Prostate gland (tissue), 2 donors: Measurements from ENCODE around the gene TTC33. TPM values are rescaled to one million over a fixed set of nuclear protein-coding genes. Genes with fewer than 3 reads are reported as not detected.

Experiments
- DNase-seq: peaks from one replicate; pipeline ENCODE4 v3.0.0-alpha.2; 2019; ENCODE audit warnings: low spot score
- H3K27ac ChIP-seq, 2 donors: fragments of 200-600 bp; sonication (generic); 2 replicates each; pipeline ENCODE4 v1.5.1; 2017 to 2019
- H3K27me3 ChIP-seq: fragments of 200-600 bp; sonication (generic); replicated peaks from 2 replicates; pipeline ENCODE4 v1.5.1; 2019; ENCODE audit not compliant: insufficient read depth
- H3K36me3 ChIP-seq, 2 donors: fragments of 200-600 bp; sonication (generic); 1 replicate in 1 of 2; 2 replicates in 1 of 2; pipeline versions ENCODE4 v1.5.1 to v1.8.1; 2017 to 2019
- H3K4me1 ChIP-seq: fragments of 200-600 bp; sonication (generic); replicated peaks from 2 replicates; pipeline ENCODE4 v1.5.1; 2019
- H3K4me3 ChIP-seq, 2 donors: fragments of 200-600 bp; sonication (generic); 2 replicates each; pipeline ENCODE4 v1.5.1; 2017 to 2019
- H3K9me3 ChIP-seq: fragments of 200-600 bp; sonication (generic); 2 replicates; pipeline ENCODE4 v1.5.1; 2017
- CTCF ChIP-seq, 4 experiments: fragments of 200-600 bp in 2 of 4; fragments of 450-650 bp in 2 of 4; sonication (generic) in 2 of 4; IDR thresholded peaks; 1 replicate in 3 of 4; 2 replicates in 1 of 4; pipeline ENCODE4 v1.5.1; 2016 to 2019; ENCODE audit warnings: antibody characterized with exemption in 4 of 4, mild to moderate bottlenecking in 2 of 4, moderate library complexity in 2 of 4
- POLR2A ChIP-seq: fragments of 450-650 bp; IDR thresholded peaks from one replicate; pipeline ENCODE4 v1.6.1; 2016; ENCODE audit warnings: antibody characterized with exemption, mild to moderate bottlenecking
- POLR2AphosphoS5 ChIP-seq: sonication (generic); formaldehyde crosslinking; IDR thresholded peaks from one replicate; pipeline ENCODE4 v1.6.1; 2017; ENCODE audit warnings: antibody characterized with exemption
- WGBS: methylation state at CpG from one replicate; pipeline ENCODE4 v1.1.5; 2018; 5-methylcytosine and 5-hydroxymethylcytosine counted together
- intact Hi-C: fragments of 100-400 bp; cut with DNase I; formaldehyde crosslinking; loops from one replicate; pipeline ENCODE4 v1.14.2; 2022
- total RNA-seq, 2 donors: library from RNA; depleted of rRNA; stranded (reverse); fragments of >200 nt; gene quantifications; one replicate each; pipeline ENCODE4 v1.1.0, GENCODE V29; 2016

The TTC33 gene
- total RNA-seq, 2 donors from 2014 or later = 11.9 to 17.6 TPM

GRCh38 chr5:40630126-40630525 is 125.6 kb downstream of the TTC33 start:
- H3K27me3 ChIP-seq = no peaks in the 10 kb centered on the region
- no peak overlapping the region for H3K4me3 ChIP-seq
- no peaks in the 10 kb centered on the region for H3K4me1 ChIP-seq
- no peaks in the 10 kb centered on the region for H3K36me3 ChIP-seq
- intact Hi-C loops = no loop called here
- TF ChIP-seq CTCF (IDR thresholded peaks at IDR 0.05) (no peak), POLR2A (no peak), POLR2AphosphoS5 (no peak)
- no peaks in the 10 kb centered on the region for H3K9me3 ChIP-seq
- no peak for DNase-seq
- H3K27ac ChIP-seq = no peak overlapping the region

- TF ChIP-seq POLR2A (no peak), POLR2AphosphoS5 (no peak), CTCF (IDR thresholded peaks at IDR 0.05) (no peak)
- DNase-seq = no peak
- WGBS = 91% methylated on average over 1 of the region's 1 CpG
- Histone ChIP-seq H3K27ac (no peak overlapping the region), H3K36me3 (no peaks in the 10 kb centered on the region), H3K27me3 (no peaks in the 10 kb centered on the region), H3K9me3 (no peaks in the 10 kb centered on the region), H3K4me1 (no peaks in the 10 kb centered on the region), H3K4me3 (no peak overlapping the region)
- intact Hi-C loops = no loop called here
Measured at GRCh38 chr5:40628407-40628806, 127.4 kb downstream of the TTC33 start.

GRCh38 chr5:40627706-40628105 is 128.1 kb downstream of the TTC33 start:
- intact Hi-C loops = no loop called here
- Histone ChIP-seq H3K36me3 (no peaks in the 10 kb centered on the region), H3K4me1 (no peaks in the 10 kb centered on the region)

GRCh38 chr5:40626801-40627200 is 129.0 kb downstream of the TTC33 start:
- WGBS = 64% methylated on average over 2 of the region's 2 CpGs
- H3K27me3 ChIP-seq = no peaks in the 10 kb centered on the region
- H3K4me1 ChIP-seq = no peaks in the 10 kb centered on the region
- no peak overlapping the region for H3K4me3 ChIP-seq
- H3K27ac ChIP-seq = no peak overlapping the region
- no peak for TF ChIP-seq POLR2A
- no peak for TF ChIP-seq POLR2AphosphoS5
- no peak for TF ChIP-seq CTCF (IDR thresholded peaks at IDR 0.05)
- DNase-seq = no peak
- intact Hi-C loops = no loop called here
- no peaks in the 10 kb centered on the region for H3K36me3 ChIP-seq
- H3K9me3 ChIP-seq = no peaks in the 10 kb centered on the region

More at GRCh38 chr5:40627706-40628105, 128.1 kb downstream of the TTC33 start:
- WGBS = 78% methylated on average over 2 of the region's 2 CpGs
- Histone ChIP-seq H3K27ac (no peak overlapping the region), H3K27me3 (no peaks in the 10 kb centered on the region), H3K9me3 (no peaks in the 10 kb centered on the region), H3K4me3 (no peak overlapping the region)
- DNase-seq = no peak
- TF ChIP-seq POLR2AphosphoS5 = no peak
- no peak for TF ChIP-seq CTCF (IDR thresholded peaks at IDR 0.05)
- TF ChIP-seq POLR2A = no peak

GRCh38 chr5:40623480-40624420 is 132.0 kb downstream of the TTC33 start:
- H3K27me3 ChIP-seq = no peaks in the 10 kb centered on the region
- 68% methylated on average over 2 of the region's 2 CpGs for WGBS
- H3K4me1 ChIP-seq = no peaks in the 10 kb centered on the region
- intact Hi-C loops = no loop called here
- H3K36me3 ChIP-seq = no peaks in the 10 kb centered on the region
- H3K9me3 ChIP-seq = no peaks in the 10 kb centered on the region
- TF ChIP-seq POLR2A (no peak), CTCF (IDR thresholded peaks at IDR 0.05) (no peak), POLR2AphosphoS5 (no peak)
- no peak for DNase-seq
- H3K4me3 ChIP-seq = no peak overlapping the region
- H3K27ac ChIP-seq = no peak overlapping the region
